ENCODE measurements around the gene PPP1R27. TPM values are rescaled to one million over a fixed set of nuclear protein-coding genes. Genes with fewer than 3 reads are reported as not detected.

PPP1R27 gene
- polyA plus RNA-seq, 1 experiment = not detected

GRCh38 chr17:81832608-81833159 lies 2.2 kb downstream of the PPP1R27 start:
- Histone ChIP-seq H3K36me3 (ENCODE audit: control insufficient read depth, insufficient read depth, low read length) (no peaks in the 10 kb centered on the region), H3K4me3 (ENCODE audit: low read depth, low read length) (peak overlapping the region; percentile 83), H3K27me3 (ENCODE audit: control insufficient read depth, insufficient read depth, low read length) (no peaks in the 10 kb centered on the region)
- ChIA-PET POLR2A (no interaction called here), CTCF (no interaction called here)
- TF ChIP-seq CTCF (IDR thresholded peaks at IDR 0.05; ENCODE audit: insufficient read depth, low read depth, low read length) = no peak
- no peak for DNase-seq (ENCODE audit: low read depth)

GRCh38 chr17:81831957-81832607 lies 2.8 kb downstream of the PPP1R27 start:
- ChIA-PET POLR2A (no interaction called here), CTCF (no interaction called here)
- no peaks in the 10 kb centered on the region for H3K36me3 ChIP-seq (ENCODE audit: control insufficient read depth, insufficient read depth, low read length)
- no peak for TF ChIP-seq CTCF (IDR thresholded peaks at IDR 0.05; ENCODE audit: insufficient read depth, low read depth, low read length)
- no peak for DNase-seq (ENCODE audit: low read depth)
- no peaks in the 10 kb centered on the region for H3K27me3 ChIP-seq (ENCODE audit: control insufficient read depth, insufficient read depth, low read length)
- H3K4me3 ChIP-seq (ENCODE audit: low read depth, low read length) = peak overlapping the region; percentile 83

- H3K4me3 ChIP-seq (ENCODE audit: low read depth, low read length) = no peak overlapping the region
- POLR2A ChIA-PET = no interaction called here
- CTCF ChIA-PET = no interaction called here
- DNase-seq (ENCODE audit: low read depth) = no peak
- H3K27me3 ChIP-seq (ENCODE audit: control insufficient read depth, insufficient read depth, low read length) = no peaks in the 10 kb centered on the region
- no peaks in the 10 kb centered on the region for H3K36me3 ChIP-seq (ENCODE audit: control insufficient read depth, insufficient read depth, low read length)
- no peak for TF ChIP-seq CTCF (IDR thresholded peaks at IDR 0.05; ENCODE audit: insufficient read depth, low read depth, low read length)
Measured at GRCh38 chr17:81831563-81831956, 3.3 kb downstream of the PPP1R27 start.

- POLR2A ChIA-PET = no interaction called here
- no peaks in the 10 kb centered on the region for H3K27me3 ChIP-seq (ENCODE audit: control insufficient read depth, insufficient read depth, low read length)
- TF ChIP-seq CTCF (IDR thresholded peaks at IDR 0.05; ENCODE audit: insufficient read depth, low read depth, low read length) = no peak
- CTCF ChIA-PET = no interaction called here
- DNase-seq (ENCODE audit: low read depth) = no peak
- no peaks in the 10 kb centered on the region for H3K36me3 ChIP-seq (ENCODE audit: control insufficient read depth, insufficient read depth, low read length)
- H3K4me3 ChIP-seq (ENCODE audit: low read depth, low read length) = no peak overlapping the region
Measured at GRCh38 chr17:81829858-81830257, 5.0 kb downstream of the PPP1R27 start.

GRCh38 chr17:81828656-81829055 lies 6.2 kb downstream of the PPP1R27 start:
- no peak overlapping the region for H3K4me3 ChIP-seq (ENCODE audit: low read depth, low read length)
- TF ChIP-seq CTCF (IDR thresholded peaks at IDR 0.05; ENCODE audit: insufficient read depth, low read depth, low read length) = no peak
- H3K36me3 ChIP-seq (ENCODE audit: control insufficient read depth, insufficient read depth, low read length) = peaks cover 5% of the 10 kb centered on the region; the same call in 1 of the 2 replicates
- ChIA-PET POLR2A (no interaction called here), CTCF (no interaction called here)
- DNase-seq (ENCODE audit: low read depth) = no peak
- H3K27me3 ChIP-seq (ENCODE audit: control insufficient read depth, insufficient read depth, low read length) = no peaks in the 10 kb centered on the region
